SK-N-SH treated with all-trans-retinoic acid at 6 μM for 48 hours (cell line): ENCODE data around the gene LORICRIN.

ENCODE experiments used
- ATAC-seq: fragments of 200-7000 bp; cut with Tn5 transposase; 3 replicates; pipeline ENCODE4 v1.9.1; 2020; ENCODE audit warnings: mild to moderate bottlenecking, moderate library complexity
- ARNTL ChIP-seq: fragments of 450-650 bp; formaldehyde crosslinking; IDR thresholded peaks from 2 replicates; pipeline ENCODE4 v1.5.0; 2020; ENCODE audit warnings: low read depth, mild to moderate bottlenecking, moderate library complexity, borderline replicate concordance
- BACH2 ChIP-seq: fragments of 250-450 bp; sonication (Bioruptor Pico); IDR thresholded peaks from 2 replicates; pipeline ENCODE4 v1.9.0; 2021; ENCODE audit warnings: mild to moderate bottlenecking, borderline replicate concordance
- ESRRG ChIP-seq: fragments of 250-450 bp; sonication (Bioruptor Pico); IDR thresholded peaks from 2 replicates; pipeline ENCODE4 v1.6.1; 2021; ENCODE audit warnings: mild to moderate bottlenecking
- GLIS3 ChIP-seq: fragments of 250-450 bp; sonication (Bioruptor Pico); IDR thresholded peaks from 2 replicates; pipeline ENCODE4 v1.5.0; 2020; ENCODE audit warnings: mild to moderate bottlenecking, moderate library complexity
- ISL1 ChIP-seq: fragments of 250-450 bp; sonication (Bioruptor Pico); IDR thresholded peaks from 2 replicates; pipeline ENCODE4 v2.1.2; 2022; ENCODE audit warnings: mild to moderate bottlenecking, moderate library complexity
- OSR1 ChIP-seq: fragments of 250-450 bp; sonication (Bioruptor Pico); IDR thresholded peaks from 2 replicates; pipeline ENCODE4 v1.8.0; 2022; ENCODE audit warnings: moderate library complexity, mild to moderate bottlenecking, inconsistent platforms
- PPARA ChIP-seq: fragments of 250-450 bp; sonication (Bioruptor Pico); IDR thresholded peaks from 2 replicates; pipeline ENCODE4 v1.5.0; 2020; ENCODE audit warnings: mild to moderate bottlenecking, borderline replicate concordance
- RARB ChIP-seq: fragments of 250-450 bp; sonication (Bioruptor Pico); IDR thresholded peaks from 2 replicates; pipeline ENCODE4 v1.8.0; 2021; ENCODE audit warnings: mild to moderate bottlenecking, moderate library complexity
- SNAI2 ChIP-seq: fragments of 250-450 bp; sonication (Bioruptor Pico); IDR thresholded peaks from 2 replicates; pipeline ENCODE4 v1.5.0; 2020; ENCODE audit warnings: mild to moderate bottlenecking, moderate library complexity
- TCF4 ChIP-seq: fragments of 250-450 bp; sonication (Bioruptor Pico); IDR thresholded peaks from 2 replicates; pipeline ENCODE4 v1.8.0; 2021; ENCODE audit warnings: mild to moderate bottlenecking, moderate library complexity, borderline replicate concordance
- TOX ChIP-seq: fragments of 250-450 bp; sonication (Bioruptor Pico); IDR thresholded peaks from 2 replicates; pipeline ENCODE4 v1.8.0; 2021; ENCODE audit warnings: mild to moderate bottlenecking, moderate library complexity, borderline replicate concordance
- ZFP3 ChIP-seq: fragments of 250-450 bp; sonication (Bioruptor Pico); IDR thresholded peaks from 2 replicates; pipeline ENCODE4 v1.5.0; 2020; ENCODE audit warnings: mild to moderate bottlenecking, moderate library complexity
- ZFP30 ChIP-seq: fragments of 450-650 bp; formaldehyde crosslinking; IDR thresholded peaks from 2 replicates; pipeline ENCODE4 v1.5.0; 2022; ENCODE audit warnings: mild to moderate bottlenecking, moderate library complexity
- ZNF565 ChIP-seq: fragments of 450-650 bp; formaldehyde crosslinking; conservative IDR thresholded peaks from 2 replicates; pipeline ENCODE4 v1.5.0; 2020; ENCODE audit warnings: low read depth, mild to moderate bottlenecking, moderate library complexity
- ZNF70 ChIP-seq: fragments of 450-650 bp; formaldehyde crosslinking; IDR thresholded peaks from 2 replicates; pipeline ENCODE4 v1.5.0; 2020; ENCODE audit warnings: mild to moderate bottlenecking, moderate library complexity
- TF ChIP-seq, protein P1 (sequence below): fragments of 250-450 bp; sonication (Bioruptor Pico); IDR thresholded peaks from 2 replicates; pipeline ENCODE4 v1.5.0; 2020; ENCODE audit warnings: mild to moderate bottlenecking, moderate library complexity
- TF ChIP-seq, protein P2 (sequence below): fragments of 250-450 bp; sonication (Bioruptor Pico); IDR thresholded peaks from 2 replicates; pipeline ENCODE4 v1.8.0; 2021; ENCODE audit warnings: low read depth, mild to moderate bottlenecking, moderate library complexity, borderline replicate concordance
- TF ChIP-seq, protein P3 (sequence below): fragments of 250-450 bp; sonication (Bioruptor Pico); IDR thresholded peaks from 2 replicates; pipeline ENCODE4 v1.8.0; 2020; ENCODE audit warnings: mild to moderate bottlenecking, moderate library complexity, borderline replicate concordance
- TF ChIP-seq, protein P4 (sequence below): fragments of 250-450 bp; sonication (Bioruptor Pico); IDR thresholded peaks from 2 replicates; pipeline ENCODE4 v1.5.1; 2021; ENCODE audit warnings: mild to moderate bottlenecking, moderate library complexity
- TF ChIP-seq, protein P5 (sequence below): fragments of 250-450 bp; sonication (Bioruptor Pico); IDR thresholded peaks from 2 replicates; pipeline ENCODE4 v1.5.1; 2020; ENCODE audit warnings: low read depth, mild to moderate bottlenecking, moderate library complexity

LORICRIN gene

DNA sequence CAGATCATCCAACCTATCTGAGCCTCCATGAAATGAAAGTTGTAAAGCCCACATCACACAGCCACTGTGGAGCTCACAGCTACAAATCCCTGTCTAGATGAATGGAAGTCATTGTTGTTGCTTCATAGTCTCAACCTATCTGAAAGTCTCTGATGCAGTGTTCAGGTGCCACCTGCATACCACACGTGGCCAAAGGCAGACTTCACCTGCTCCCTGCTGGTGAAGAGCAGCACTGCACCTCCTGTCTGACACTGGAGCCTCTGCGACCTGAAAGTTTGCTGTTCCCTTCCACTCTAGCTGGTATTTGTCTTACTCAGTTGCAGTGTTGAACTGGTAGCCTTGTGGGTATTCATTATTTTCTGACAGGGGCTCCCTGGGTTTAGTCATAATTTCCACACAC is 18.4 kb downstream of the LORICRIN start:
- peak; percentile 55; the same call in 1 of the 3 replicates for ATAC-seq
- TF ChIP-seq ARNTL (CRISPR knock-in tag) (no peak), ESRRG (CRISPR knock-in tag) (no peak), TOX (no peak), ISL1 (CRISPR knock-in tag) (no peak), RARB (CRISPR knock-in tag) (no peak), OSR1 (CRISPR knock-in tag) (no peak), PPARA (CRISPR knock-in tag) (no peak), TCF4 (CRISPR knock-in tag) (no peak), ZNF565 (CRISPR knock-in tag) (no peak), SNAI2 (CRISPR knock-in tag) (no peak)
- TF ChIP-seq, protein P1, sequence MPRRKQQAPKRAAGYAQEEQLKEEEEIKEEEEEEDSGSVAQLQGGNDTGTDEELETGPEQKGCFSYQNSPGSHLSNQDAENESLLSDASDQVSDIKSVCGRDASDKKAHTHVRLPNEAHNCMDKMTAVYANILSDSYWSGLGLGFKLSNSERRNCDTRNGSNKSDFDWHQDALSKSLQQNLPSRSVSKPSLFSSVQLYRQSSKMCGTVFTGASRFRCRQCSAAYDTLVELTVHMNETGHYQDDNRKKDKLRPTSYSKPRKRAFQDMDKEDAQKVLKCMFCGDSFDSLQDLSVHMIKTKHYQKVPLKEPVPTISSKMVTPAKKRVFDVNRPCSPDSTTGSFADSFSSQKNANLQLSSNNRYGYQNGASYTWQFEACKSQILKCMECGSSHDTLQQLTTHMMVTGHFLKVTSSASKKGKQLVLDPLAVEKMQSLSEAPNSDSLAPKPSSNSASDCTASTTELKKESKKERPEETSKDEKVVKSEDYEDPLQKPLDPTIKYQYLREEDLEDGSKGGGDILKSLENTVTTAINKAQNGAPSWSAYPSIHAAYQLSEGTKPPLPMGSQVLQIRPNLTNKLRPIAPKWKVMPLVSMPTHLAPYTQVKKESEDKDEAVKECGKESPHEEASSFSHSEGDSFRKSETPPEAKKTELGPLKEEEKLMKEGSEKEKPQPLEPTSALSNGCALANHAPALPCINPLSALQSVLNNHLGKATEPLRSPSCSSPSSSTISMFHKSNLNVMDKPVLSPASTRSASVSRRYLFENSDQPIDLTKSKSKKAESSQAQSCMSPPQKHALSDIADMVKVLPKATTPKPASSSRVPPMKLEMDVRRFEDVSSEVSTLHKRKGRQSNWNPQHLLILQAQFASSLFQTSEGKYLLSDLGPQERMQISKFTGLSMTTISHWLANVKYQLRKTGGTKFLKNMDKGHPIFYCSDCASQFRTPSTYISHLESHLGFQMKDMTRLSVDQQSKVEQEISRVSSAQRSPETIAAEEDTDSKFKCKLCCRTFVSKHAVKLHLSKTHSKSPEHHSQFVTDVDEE = no peak
- TF ChIP-seq, protein P2, sequence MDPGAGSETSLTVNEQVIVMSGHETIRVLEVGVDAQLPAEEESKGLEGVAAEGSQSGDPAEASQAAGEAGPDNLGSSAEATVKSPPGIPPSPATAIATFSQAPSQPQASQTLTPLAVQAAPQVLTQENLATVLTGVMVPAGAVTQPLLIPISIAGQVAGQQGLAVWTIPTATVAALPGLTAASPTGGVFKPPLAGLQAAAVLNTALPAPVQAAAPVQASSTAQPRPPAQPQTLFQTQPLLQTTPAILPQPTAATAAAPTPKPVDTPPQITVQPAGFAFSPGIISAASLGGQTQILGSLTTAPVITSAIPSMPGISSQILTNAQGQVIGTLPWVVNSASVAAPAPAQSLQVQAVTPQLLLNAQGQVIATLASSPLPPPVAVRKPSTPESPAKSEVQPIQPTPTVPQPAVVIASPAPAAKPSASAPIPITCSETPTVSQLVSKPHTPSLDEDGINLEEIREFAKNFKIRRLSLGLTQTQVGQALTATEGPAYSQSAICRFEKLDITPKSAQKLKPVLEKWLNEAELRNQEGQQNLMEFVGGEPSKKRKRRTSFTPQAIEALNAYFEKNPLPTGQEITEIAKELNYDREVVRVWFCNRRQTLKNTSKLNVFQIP = no peak
- TF ChIP-seq, protein P3, sequence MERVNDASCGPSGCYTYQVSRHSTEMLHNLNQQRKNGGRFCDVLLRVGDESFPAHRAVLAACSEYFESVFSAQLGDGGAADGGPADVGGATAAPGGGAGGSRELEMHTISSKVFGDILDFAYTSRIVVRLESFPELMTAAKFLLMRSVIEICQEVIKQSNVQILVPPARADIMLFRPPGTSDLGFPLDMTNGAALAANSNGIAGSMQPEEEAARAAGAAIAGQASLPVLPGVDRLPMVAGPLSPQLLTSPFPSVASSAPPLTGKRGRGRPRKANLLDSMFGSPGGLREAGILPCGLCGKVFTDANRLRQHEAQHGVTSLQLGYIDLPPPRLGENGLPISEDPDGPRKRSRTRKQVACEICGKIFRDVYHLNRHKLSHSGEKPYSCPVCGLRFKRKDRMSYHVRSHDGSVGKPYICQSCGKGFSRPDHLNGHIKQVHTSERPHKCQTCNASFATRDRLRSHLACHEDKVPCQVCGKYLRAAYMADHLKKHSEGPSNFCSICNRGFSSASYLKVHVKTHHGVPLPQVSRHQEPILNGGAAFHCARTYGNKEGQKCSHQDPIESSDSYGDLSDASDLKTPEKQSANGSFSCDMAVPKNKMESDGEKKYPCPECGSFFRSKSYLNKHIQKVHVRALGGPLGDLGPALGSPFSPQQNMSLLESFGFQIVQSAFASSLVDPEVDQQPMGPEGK = no peak
- TF ChIP-seq, protein P4, sequence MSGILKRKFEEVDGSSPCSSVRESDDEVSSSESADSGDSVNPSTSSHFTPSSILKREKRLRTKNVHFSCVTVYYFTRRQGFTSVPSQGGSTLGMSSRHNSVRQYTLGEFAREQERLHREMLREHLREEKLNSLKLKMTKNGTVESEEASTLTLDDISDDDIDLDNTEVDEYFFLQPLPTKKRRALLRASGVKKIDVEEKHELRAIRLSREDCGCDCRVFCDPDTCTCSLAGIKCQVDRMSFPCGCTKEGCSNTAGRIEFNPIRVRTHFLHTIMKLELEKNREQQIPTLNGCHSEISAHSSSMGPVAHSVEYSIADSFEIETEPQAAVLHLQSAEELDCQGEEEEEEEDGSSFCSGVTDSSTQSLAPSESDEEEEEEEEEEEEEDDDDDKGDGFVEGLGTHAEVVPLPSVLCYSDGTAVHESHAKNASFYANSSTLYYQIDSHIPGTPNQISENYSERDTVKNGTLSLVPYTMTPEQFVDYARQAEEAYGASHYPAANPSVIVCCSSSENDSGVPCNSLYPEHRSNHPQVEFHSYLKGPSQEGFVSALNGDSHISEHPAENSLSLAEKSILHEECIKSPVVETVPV (CRISPR knock-in tag) = no peak

DNA sequence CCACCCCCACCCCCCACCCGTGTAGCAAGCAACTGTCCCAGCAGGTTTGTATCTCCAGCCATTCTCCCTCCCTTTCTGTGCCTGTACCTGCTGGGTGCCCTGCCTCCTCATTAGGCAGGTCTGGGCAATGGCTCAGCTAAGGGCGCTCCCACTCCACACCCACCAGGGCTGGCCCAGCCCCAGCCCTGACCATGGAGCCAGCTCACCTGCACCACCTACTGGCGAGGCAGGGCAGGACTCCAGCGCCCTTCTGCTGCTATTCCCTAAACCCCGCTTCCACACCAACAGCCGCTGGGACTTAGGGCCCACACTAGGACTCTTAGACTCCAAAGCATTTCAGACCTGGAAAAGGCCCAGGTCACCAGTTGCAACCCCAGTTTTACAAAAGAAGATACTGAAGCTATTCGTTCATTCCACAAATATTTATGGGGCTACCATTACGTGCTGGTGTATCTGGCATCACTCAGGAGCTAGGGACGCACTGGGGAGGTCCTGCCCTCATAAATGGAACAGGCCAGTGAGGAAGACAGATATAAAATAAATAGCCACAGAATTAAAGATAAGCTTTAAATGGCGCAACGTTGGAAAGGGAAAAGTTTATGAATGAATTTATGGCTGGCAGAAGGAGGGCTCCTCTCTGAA is 29.3 kb downstream of the LORICRIN start:
- TF ChIP-seq SNAI2 (CRISPR knock-in tag) = no peak
- TF ChIP-seq ZNF565 (CRISPR knock-in tag) = no peak
- no peak for TF ChIP-seq GLIS3 (CRISPR knock-in tag)
- no peak for TF ChIP-seq ZFP3 (CRISPR knock-in tag)
- no peak for TF ChIP-seq PPARA (CRISPR knock-in tag)
- no peak for TF ChIP-seq BACH2
- TF ChIP-seq, protein P5, sequence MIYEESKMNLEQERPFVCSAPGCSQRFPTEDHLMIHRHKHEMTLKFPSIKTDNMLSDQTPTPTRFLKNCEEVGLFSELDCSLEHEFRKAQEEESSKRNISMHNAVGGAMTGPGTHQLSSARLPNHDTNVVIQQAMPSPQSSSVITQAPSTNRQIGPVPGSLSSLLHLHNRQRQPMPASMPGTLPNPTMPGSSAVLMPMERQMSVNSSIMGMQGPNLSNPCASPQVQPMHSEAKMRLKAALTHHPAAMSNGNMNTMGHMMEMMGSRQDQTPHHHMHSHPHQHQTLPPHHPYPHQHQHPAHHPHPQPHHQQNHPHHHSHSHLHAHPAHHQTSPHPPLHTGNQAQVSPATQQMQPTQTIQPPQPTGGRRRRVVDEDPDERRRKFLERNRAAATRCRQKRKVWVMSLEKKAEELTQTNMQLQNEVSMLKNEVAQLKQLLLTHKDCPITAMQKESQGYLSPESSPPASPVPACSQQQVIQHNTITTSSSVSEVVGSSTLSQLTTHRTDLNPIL (CRISPR knock-in tag) = no peak
- no peak for TF ChIP-seq OSR1 (CRISPR knock-in tag)
- peak; percentile 86 for ATAC-seq

DNA sequence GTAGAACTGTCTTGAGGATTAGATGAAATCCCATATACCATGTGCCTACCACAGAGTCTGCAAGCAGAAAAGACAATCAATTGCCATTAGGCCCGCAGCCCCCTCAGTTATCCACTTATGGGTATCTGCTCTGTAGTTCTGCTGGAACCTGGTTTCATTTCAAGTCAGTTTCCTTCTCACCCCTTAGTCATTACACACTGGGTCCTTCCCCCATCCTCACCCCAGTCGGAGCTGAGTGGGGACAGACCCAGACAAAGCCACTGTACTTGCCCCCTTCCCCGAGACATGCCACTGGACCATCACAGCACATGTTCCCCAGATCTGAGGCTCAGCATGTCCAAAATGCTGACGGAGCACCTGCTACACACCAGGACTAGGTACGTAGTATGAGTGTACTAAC is 32.0 kb downstream of the LORICRIN start:
- no peak for ATAC-seq
- TF ChIP-seq TOX = no peak
- no peak for TF ChIP-seq ZFP3 (CRISPR knock-in tag)
- TF ChIP-seq ZFP30 (CRISPR knock-in tag) = no peak
- no peak for TF ChIP-seq ZNF70
- no peak for TF ChIP-seq ESRRG (CRISPR knock-in tag)
- TF ChIP-seq TCF4 (CRISPR knock-in tag) = no peak
- TF ChIP-seq ARNTL (CRISPR knock-in tag) = no peak
- no peak for TF ChIP-seq GLIS3 (CRISPR knock-in tag)
- TF ChIP-seq, protein P4 (CRISPR knock-in tag) = no peak
- TF ChIP-seq, protein P1 = no peak
- TF ChIP-seq, protein P2 = no peak
